ENCODE measurements around the gene ACOXL.

- TF ChIP-seq, protein P1, sequence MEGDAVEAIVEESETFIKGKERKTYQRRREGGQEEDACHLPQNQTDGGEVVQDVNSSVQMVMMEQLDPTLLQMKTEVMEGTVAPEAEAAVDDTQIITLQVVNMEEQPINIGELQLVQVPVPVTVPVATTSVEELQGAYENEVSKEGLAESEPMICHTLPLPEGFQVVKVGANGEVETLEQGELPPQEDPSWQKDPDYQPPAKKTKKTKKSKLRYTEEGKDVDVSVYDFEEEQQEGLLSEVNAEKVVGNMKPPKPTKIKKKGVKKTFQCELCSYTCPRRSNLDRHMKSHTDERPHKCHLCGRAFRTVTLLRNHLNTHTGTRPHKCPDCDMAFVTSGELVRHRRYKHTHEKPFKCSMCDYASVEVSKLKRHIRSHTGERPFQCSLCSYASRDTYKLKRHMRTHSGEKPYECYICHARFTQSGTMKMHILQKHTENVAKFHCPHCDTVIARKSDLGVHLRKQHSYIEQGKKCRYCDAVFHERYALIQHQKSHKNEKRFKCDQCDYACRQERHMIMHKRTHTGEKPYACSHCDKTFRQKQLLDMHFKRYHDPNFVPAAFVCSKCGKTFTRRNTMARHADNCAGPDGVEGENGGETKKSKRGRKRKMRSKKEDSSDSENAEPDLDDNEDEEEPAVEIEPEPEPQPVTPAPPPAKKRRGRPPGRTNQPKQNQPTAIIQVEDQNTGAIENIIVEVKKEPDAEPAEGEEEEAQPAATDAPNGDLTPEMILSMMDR (IDR thresholded peaks at IDR 0.05): no peak
- no peak for TF ChIP-seq POLR2A (IDR thresholded peaks at IDR 0.05)
Measured at GRCh38 chr2:110785439-110785838, 53.1 kb downstream of the ACOXL start.
